HG02678 (cell line): ENCODE results near the gene SFT2D1.

Experiments
- ATAC-seq: cut with Tn5 transposase; IDR thresholded peaks from one replicate; pipeline ENCODE4 v1.9.1; 2021; ENCODE audit warnings: mild to moderate bottlenecking, moderate library complexity; ENCODE audit not compliant: unreplicated experiment

The SFT2D1 gene

GRCh38 chr6:166282394-166283032 lies 59.8 kb downstream of the SFT2D1 start:
- no peak for ATAC-seq

- peak; percentile 52 for ATAC-seq
Measured at GRCh38 chr6:166281104-166281503, 61.2 kb downstream of the SFT2D1 start.

- no peak for ATAC-seq
Measured at GRCh38 chr6:166279393-166279679, 63.0 kb downstream of the SFT2D1 start.

- ATAC-seq, result no peak
Measured at GRCh38 chr6:166278579-166279392, 63.6 kb downstream of the SFT2D1 start.

- no peak for ATAC-seq
Measured at GRCh38 chr6:166277892-166278578, 64.3 kb downstream of the SFT2D1 start.

- ATAC-seq, result no peak
Measured at GRCh38 chr6:166277018-166277417, 65.3 kb downstream of the SFT2D1 start.

GRCh38 chr6:166275714-166276166 lies 66.6 kb downstream of the SFT2D1 start:
- ATAC-seq, result peak; percentile 83

- ATAC-seq, result no peak
Measured at GRCh38 chr6:166274739-166275370, 67.5 kb downstream of the SFT2D1 start.

GRCh38 chr6:166274163-166274562 lies 68.2 kb downstream of the SFT2D1 start:
- no peak for ATAC-seq

GRCh38 chr6:166271376-166271765 lies 71.0 kb downstream of the SFT2D1 start:
- no peak for ATAC-seq

- no peak for ATAC-seq
Measured at GRCh38 chr6:166270706-166271375, 71.5 kb downstream of the SFT2D1 start.
